Breast epithelium (tissue), 4 donors: ENCODE data around the gene TRIM9. TPM values are rescaled to one million over a fixed set of nuclear protein-coding genes. Genes with fewer than 3 reads are reported as not detected.

Source experiments
- DNase-seq, 2 donors: peaks; one replicate each; pipeline ENCODE4 v3.0.0-alpha.2; 2019; ENCODE audit warnings: low spot score in 2 of 2
- H3K27ac ChIP-seq, 2 donors: fragments of 200-600 bp; sonication (generic) in 1 of 2; one replicate each; pipeline ENCODE4 v1.5.1; 2016 to 2019; ENCODE audit warnings: mild to moderate bottlenecking in 1 of 2
- H3K27me3 ChIP-seq, 2 donors: fragments of 200-600 bp; sonication (generic) in 1 of 2; one replicate each; pipeline versions ENCODE4 v1.5.1 to v1.6.0; 2017 to 2019; ENCODE audit warnings: control low read depth in 1 of 2, mild to moderate bottlenecking in 1 of 2
- H3K36me3 ChIP-seq: fragments of 200-600 bp; one replicate; pipeline ENCODE4 v1.5.1; 2019
- H3K4me1 ChIP-seq, 2 donors: fragments of 200-600 bp; sonication (generic); one replicate each; pipeline ENCODE4 v1.5.1; 2016 to 2019; ENCODE audit warnings: control low read depth in 1 of 2
- H3K4me3 ChIP-seq, 3 donors: fragments of 200-600 bp; sonication (generic); 1 replicate in 2 of 3; 2 replicates in 1 of 3; pipeline ENCODE4 v1.5.1; 2016 to 2019; ENCODE audit warnings: mild to moderate bottlenecking in 3 of 3, moderate library complexity in 2 of 3
- H3K9me3 ChIP-seq, 2 donors: fragments of 200-600 bp; sonication (generic) in 1 of 2; one replicate each; pipeline ENCODE4 v1.5.1; 2016 to 2019; ENCODE audit warnings: control low read depth in 1 of 2
- POLR2A ChIP-seq: fragments of 450-650 bp; IDR thresholded peaks from one replicate; pipeline ENCODE4 v1.6.1; 2016; ENCODE audit warnings: antibody characterized with exemption, mild to moderate bottlenecking, moderate library complexity
- POLR2AphosphoS5 ChIP-seq, 3 donors: sonication (generic); formaldehyde crosslinking; IDR thresholded peaks; one replicate each; pipeline ENCODE4 v1.6.1; 2017; ENCODE audit warnings: antibody characterized with exemption in 3 of 3
- intact Hi-C: fragments of 100-400 bp; cut with DNase I; formaldehyde crosslinking; loops from one replicate; pipeline ENCODE4 v1.15.1; 2023; ENCODE audit warnings: low total_unique reads
- total RNA-seq, 3 donors: library from RNA; depleted of rRNA; stranded (reverse); fragments of >200 nt; gene quantifications; one replicate each; pipeline ENCODE4 v1.1.0, GENCODE V29; 2016
- TF ChIP-seq, protein P1 (sequence below), 3 donors: fragments of 450-650 bp; IDR thresholded peaks; one replicate each; pipeline ENCODE4 v1.5.1; 2016 to 2017; ENCODE audit warnings: antibody characterized with exemption in 3 of 3, mild to moderate bottlenecking in 3 of 3, moderate library complexity in 3 of 3

TRIM9 gene
- total RNA-seq, 3 donors from 2014 or later = 2.9 to 5.2 (median 4.6) TPM

DNA sequence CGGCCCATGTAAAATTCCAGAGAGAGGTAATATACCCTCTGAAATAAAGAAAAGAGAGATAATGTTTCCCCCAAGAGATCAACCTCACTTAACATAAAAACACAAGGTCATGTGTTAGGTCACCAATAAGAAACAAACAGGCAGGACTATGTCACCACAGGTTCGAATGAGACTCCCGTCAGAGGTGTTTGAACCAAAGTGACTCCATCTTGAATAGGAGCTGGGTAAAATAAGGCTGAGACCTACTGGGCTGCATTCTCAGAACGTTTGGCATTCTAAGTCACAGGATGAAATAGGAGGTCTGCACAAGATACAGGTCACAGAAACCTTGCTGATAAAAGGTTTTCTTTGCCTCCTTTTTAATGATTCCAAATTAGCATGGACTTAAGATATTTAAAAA is 157.1 kb downstream of the TRIM9 start:
- intact Hi-C loops = no loop called here
- Histone ChIP-seq H3K4me3 (no peak overlapping the region), H3K4me1 (no peaks in the 10 kb centered on the region), H3K27me3 (no peaks in the 10 kb centered on the region), H3K36me3 (peaks cover 3% of the 10 kb centered on the region), H3K9me3 (no peaks in the 10 kb centered on the region), H3K27ac (no peak overlapping the region)
- TF ChIP-seq, protein P1, sequence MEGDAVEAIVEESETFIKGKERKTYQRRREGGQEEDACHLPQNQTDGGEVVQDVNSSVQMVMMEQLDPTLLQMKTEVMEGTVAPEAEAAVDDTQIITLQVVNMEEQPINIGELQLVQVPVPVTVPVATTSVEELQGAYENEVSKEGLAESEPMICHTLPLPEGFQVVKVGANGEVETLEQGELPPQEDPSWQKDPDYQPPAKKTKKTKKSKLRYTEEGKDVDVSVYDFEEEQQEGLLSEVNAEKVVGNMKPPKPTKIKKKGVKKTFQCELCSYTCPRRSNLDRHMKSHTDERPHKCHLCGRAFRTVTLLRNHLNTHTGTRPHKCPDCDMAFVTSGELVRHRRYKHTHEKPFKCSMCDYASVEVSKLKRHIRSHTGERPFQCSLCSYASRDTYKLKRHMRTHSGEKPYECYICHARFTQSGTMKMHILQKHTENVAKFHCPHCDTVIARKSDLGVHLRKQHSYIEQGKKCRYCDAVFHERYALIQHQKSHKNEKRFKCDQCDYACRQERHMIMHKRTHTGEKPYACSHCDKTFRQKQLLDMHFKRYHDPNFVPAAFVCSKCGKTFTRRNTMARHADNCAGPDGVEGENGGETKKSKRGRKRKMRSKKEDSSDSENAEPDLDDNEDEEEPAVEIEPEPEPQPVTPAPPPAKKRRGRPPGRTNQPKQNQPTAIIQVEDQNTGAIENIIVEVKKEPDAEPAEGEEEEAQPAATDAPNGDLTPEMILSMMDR (IDR thresholded peaks at IDR 0.05) = no peak
- TF ChIP-seq POLR2AphosphoS5 (IDR thresholded peaks at IDR 0.05) (no peak), POLR2A (no peak)
- DNase-seq = no peak

DNA sequence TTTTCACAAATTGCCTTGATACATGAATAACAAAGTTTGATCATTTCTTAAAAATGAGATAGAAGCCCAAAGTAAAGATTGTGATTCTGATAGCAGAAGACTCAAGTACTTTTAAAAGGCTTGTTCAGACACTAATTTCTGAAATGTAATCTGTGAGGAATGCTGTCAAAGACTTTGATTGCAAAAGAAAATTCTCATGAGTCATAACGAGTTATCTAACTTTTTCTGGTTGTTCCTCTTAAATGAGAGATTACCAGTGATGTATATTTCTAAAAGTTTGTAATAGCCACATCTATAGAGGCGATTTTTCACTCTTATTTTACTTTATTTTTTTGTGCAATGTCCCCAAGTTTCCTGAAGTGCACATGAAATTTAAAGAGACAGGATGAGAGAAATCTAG is 157.6 kb downstream of the TRIM9 start:
- Histone ChIP-seq H3K4me1 (no peaks in the 10 kb centered on the region), H3K27me3 (no peaks in the 10 kb centered on the region), H3K27ac (no peak overlapping the region), H3K36me3 (peaks cover 3% of the 10 kb centered on the region), H3K4me3 (no peak overlapping the region), H3K9me3 (no peaks in the 10 kb centered on the region)
- TF ChIP-seq POLR2AphosphoS5 (IDR thresholded peaks at IDR 0.05) (no peak), POLR2A (no peak)
- TF ChIP-seq, protein P1 (IDR thresholded peaks at IDR 0.05) = no peak
- no peak for DNase-seq
- intact Hi-C loops = no loop called here

DNA sequence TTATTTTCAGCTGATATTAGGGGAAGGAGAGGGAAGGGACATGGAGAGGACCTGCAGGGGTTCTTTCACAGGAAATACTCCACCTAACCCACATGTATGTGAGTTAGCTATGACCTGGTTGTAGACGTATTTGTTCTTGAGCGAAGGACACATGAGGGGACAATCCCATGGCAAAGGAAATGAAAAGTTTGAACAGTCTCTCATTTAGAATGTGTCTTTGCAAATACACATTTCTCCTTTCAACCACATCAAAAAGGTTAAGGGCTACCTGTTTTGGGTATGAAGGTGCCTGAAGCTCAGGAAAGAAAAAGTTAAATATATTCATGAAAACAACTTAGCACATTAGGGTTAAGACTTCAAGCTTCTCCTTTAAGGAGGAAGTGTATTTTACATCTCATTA is 158.0 kb downstream of the TRIM9 start:
- no peaks in the 10 kb centered on the region for H3K9me3 ChIP-seq
- TF ChIP-seq POLR2AphosphoS5 (IDR thresholded peaks at IDR 0.05) = no peak
- TF ChIP-seq POLR2A = no peak
- TF ChIP-seq, protein P1 (IDR thresholded peaks at IDR 0.05) = no peak
- no peak for DNase-seq
- intact Hi-C loops = no loop called here
- no peak overlapping the region for H3K4me3 ChIP-seq
- peaks cover 3% of the 10 kb centered on the region for H3K36me3 ChIP-seq
- H3K27ac ChIP-seq = no peak overlapping the region
- H3K4me1 ChIP-seq = no peaks in the 10 kb centered on the region
- no peaks in the 10 kb centered on the region for H3K27me3 ChIP-seq

DNA sequence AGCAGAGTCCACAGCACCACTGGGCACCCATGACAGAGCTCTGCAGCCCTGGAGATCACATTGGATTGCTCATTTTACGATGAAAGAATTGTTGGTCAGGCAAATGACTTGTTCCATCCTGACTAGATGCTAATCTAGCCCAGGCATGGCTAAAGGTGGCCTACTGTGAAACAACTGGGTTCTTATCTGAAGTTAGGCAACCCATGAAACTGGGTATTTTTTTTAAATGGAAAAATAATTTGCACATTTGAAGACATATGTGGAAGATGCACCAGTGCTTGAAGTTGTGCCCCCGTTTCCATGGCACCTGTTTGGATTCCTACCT is 158.9 kb downstream of the TRIM9 start:
- DNase-seq = no peak
- H3K27ac ChIP-seq = no peak overlapping the region
- intact Hi-C loops = no loop called here

DNA sequence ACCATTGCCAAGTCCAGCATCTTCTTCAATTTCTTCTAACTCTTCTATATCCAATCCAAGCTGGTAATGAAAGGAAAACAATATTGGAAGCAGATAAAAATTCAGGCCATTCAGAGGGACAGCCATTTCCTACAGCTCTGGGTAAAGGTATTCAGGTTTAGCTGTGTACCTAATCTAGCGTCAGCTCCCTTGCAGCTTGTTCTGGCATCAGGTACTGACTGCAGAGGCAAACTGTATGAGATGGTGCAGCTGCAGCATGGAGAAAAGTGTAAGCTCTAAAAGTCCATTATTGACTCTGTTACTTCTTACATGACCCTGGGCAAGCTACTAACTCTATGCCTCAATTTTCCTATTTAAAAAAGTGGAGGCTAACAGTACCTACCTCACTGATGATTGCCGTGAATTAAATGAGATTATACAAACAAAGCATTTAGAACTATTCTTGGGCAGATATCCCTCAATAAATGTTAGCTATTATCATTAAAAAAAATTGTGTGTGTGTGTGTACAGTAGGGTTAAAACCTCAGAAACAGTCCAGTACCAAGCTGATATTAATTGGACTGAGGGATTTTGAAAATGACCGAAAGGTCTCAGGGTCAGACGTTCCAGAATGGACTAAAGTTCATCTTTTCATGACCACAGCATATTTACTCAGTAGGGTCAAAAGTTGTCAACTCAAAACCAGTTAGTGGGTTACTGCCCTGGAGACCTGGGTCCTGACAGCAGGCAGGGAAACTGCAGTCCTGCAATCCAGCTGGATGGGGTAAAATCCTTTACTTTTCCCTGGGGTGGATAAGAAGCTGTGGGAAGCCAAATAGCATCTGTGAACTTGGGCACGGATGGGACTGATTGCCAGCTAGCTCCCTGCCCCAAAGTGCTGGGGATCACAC is 159.5 kb downstream of the TRIM9 start:
- Histone ChIP-seq H3K27me3 (no peaks in the 10 kb centered on the region), H3K4me1 (no peaks in the 10 kb centered on the region), H3K36me3 (peaks cover 3% of the 10 kb centered on the region), H3K27ac (no peak overlapping the region), H3K9me3 (no peaks in the 10 kb centered on the region), H3K4me3 (no peak overlapping the region)
- TF ChIP-seq POLR2A = no peak
- TF ChIP-seq, protein P1 (IDR thresholded peaks at IDR 0.05) = no peak
- no peak for TF ChIP-seq POLR2AphosphoS5 (IDR thresholded peaks at IDR 0.05)
- intact Hi-C loops = no loop called here
- no peak for DNase-seq

More for the DNA sequence above, 158.9 kb downstream of the TRIM9 start:
- peaks cover 3% of the 10 kb centered on the region for H3K36me3 ChIP-seq
- no peaks in the 10 kb centered on the region for H3K4me1 ChIP-seq
- H3K4me3 ChIP-seq = no peak overlapping the region
- H3K9me3 ChIP-seq = no peaks in the 10 kb centered on the region
- TF ChIP-seq POLR2AphosphoS5 (IDR thresholded peaks at IDR 0.05) = no peak
- TF ChIP-seq POLR2A = no peak
- TF ChIP-seq, protein P1 (IDR thresholded peaks at IDR 0.05) = no peak
- no peaks in the 10 kb centered on the region for H3K27me3 ChIP-seq
